GM12878 (cell line): Measurements from ENCODE around the gene RFXANK. TPM values are rescaled to one million over a fixed set of nuclear protein-coding genes. Genes with fewer than 3 reads are reported as not detected.

Experiments used
- ATAC-seq: fragments of 200-7000 bp; cut with Tn5 transposase; 3 replicates; pipeline ENCODE4 v1.9.1; 2020; ENCODE audit warnings: mild to moderate bottlenecking, moderate library complexity
- BruUV-seq: library from RNA; stranded (reverse); fragments of 400-500 nt; replicated peaks from 2 replicates; lab custom pipeline; 2021; lab: Mats Ljungman, UMichigan
- CTCF ChIA-PET: fragments of 300-600 bp; sonication (Branson Sonifier 250); formaldehyde crosslinking; extraction: SDS; loops from one replicate; lab custom pipeline; 2021; ENCODE audit warnings: inconsistent platforms; lab: Yijun Ruan, JAX
- POLR2A ChIA-PET: fragments of 350-600 bp; formaldehyde crosslinking; extraction: SDS; loops from one replicate; lab custom pipeline; 2021; ENCODE audit warnings: inconsistent platforms; lab: Charles Lee
- RAD21 ChIA-PET: fragments of 300-600 bp; sonication (Branson Sonifier 250); formaldehyde crosslinking; loops from one replicate; lab custom pipeline; 2023; ENCODE audit warnings: antibody characterized with exemption; ENCODE audit not compliant: unreplicated experiment; lab: Charles Lee
- SMC1A ChIA-PET: fragments of 300-600 bp; sonication (Branson Sonifier 250); formaldehyde crosslinking; loops from one replicate; lab custom pipeline; 2023; ENCODE audit not compliant: unreplicated experiment, uncharacterized antibody; lab: Charles Lee
- DNase-seq: peaks from one replicate; pipeline ENCODE4 v3.0.0-alpha.2; 2011; ENCODE audit warnings: low read depth, low spot score
- FAIRE-seq: peaks from 3 replicates; lab custom pipeline; 2011; peaks lifted over from hg19 to GRCh38; lab: Jason Lieb, UNC
- H2AFZ ChIP-seq: 2 replicates; pipeline ENCODE4 v1.6.0; 2011; ENCODE audit warnings: low read depth, low read length, control low read depth; ENCODE audit not compliant: control insufficient read depth
- H3K27ac ChIP-seq: 2 replicates; pipeline ENCODE4 v1.5.1; 2011; ENCODE audit warnings: control low read depth; ENCODE audit not compliant: control insufficient read depth, insufficient read depth
- H3K27me3 ChIP-seq, 2 experiments: replicated peaks in 1 of 2; 2 replicates each; pipeline versions ENCODE4 v1.6.0 to v1.6.1; 2011; ENCODE audit warnings: low read length in 1 of 2; ENCODE audit not compliant: control insufficient read depth in 2 of 2, insufficient read depth in 2 of 2
- H3K36me3 ChIP-seq, 2 experiments: 2 replicates each; pipeline ENCODE4 v1.5.1; 2011; ENCODE audit warnings: low read length in 1 of 2; ENCODE audit not compliant: control insufficient read depth in 2 of 2, insufficient read depth in 2 of 2
- H3K4me1 ChIP-seq: 2 replicates; pipeline ENCODE4 v1.6.1; 2011; ENCODE audit warnings: mild to moderate bottlenecking, low read length, moderate library complexity, mixed read lengths; ENCODE audit not compliant: control insufficient read depth, insufficient read depth
- H3K4me2 ChIP-seq: 2 replicates; pipeline ENCODE4 v1.6.0; 2011; ENCODE audit warnings: control low read depth; ENCODE audit not compliant: control insufficient read depth, insufficient read depth
- H3K4me3 ChIP-seq: fragments of 200-600 bp; sonication (generic); 2 replicates; pipeline ENCODE4 v1.5.1; 2016
- H3K79me2 ChIP-seq: 2 replicates; pipeline ENCODE4 v1.6.0; 2011; ENCODE audit warnings: low read length; ENCODE audit not compliant: control insufficient read depth, insufficient read depth
- H3K9ac ChIP-seq: 2 replicates; pipeline ENCODE4 v1.8.0; 2011; ENCODE audit warnings: low read length, control low read depth, mixed read lengths; ENCODE audit not compliant: control insufficient read depth, insufficient read depth
- H3K9me3 ChIP-seq: replicated peaks from 3 replicates; pipeline ENCODE4 v1.5.1; 2011; ENCODE audit warnings: mild to moderate bottlenecking, low read length; ENCODE audit not compliant: control insufficient read depth, insufficient read depth
- H4K20me1 ChIP-seq: 2 replicates; pipeline ENCODE4 v1.6.0; 2011; ENCODE audit not compliant: control insufficient read depth, insufficient read depth
- ATF7 ChIP-seq: fragments of 450-650 bp; IDR thresholded peaks from 2 replicates; pipeline ENCODE4 v1.6.1; 2016; ENCODE audit warnings: low read depth, mild to moderate bottlenecking
- BCL11A ChIP-seq: IDR thresholded peaks from 2 replicates; pipeline ENCODE4 v1.6.1; 2011; ENCODE audit warnings: low read depth, low read length
- CHD1 ChIP-seq: IDR thresholded peaks from 2 replicates; pipeline ENCODE4 v1.6.1; 2012; ENCODE audit warnings: low read depth, low read length, improper control_type of control experiment
- JUNB ChIP-seq: IDR thresholded peaks from 2 replicates; pipeline ENCODE4 v1.6.1; 2016; ENCODE audit warnings: antibody characterized with exemption, mild to moderate bottlenecking
- SUPT20H ChIP-seq: IDR thresholded peaks from 2 replicates; pipeline ENCODE4 v1.6.1; 2011; ENCODE audit warnings: low read depth, mild to moderate bottlenecking, low read length, moderate library complexity, borderline replicate concordance; ENCODE audit not compliant: control insufficient read depth
- ZBTB33 ChIP-seq: fragments of 450-650 bp; IDR thresholded peaks from 2 replicates; pipeline ENCODE4 v1.6.1; 2017; ENCODE audit warnings: mild to moderate bottlenecking
- WGBS: methylation state at CpG from one replicate; pipeline ENCODE4 v1.1.6; 2016; ENCODE audit warnings: low lambda C conversion rate; ENCODE audit not compliant: insufficient replicate concordance, insufficient coverage; ENCODE audit errors: missing lambda C conversion rate; 5-methylcytosine and 5-hydroxymethylcytosine counted together
- in situ Hi-C: fragments of 300-500 bp; cut with MboI; formaldehyde crosslinking; loops from 9 replicates; pipeline ENCODE4 v1.14.3; 2018; ENCODE audit warnings: mixed read lengths
- intact Hi-C: fragments of 100-400 bp; cut with micrococcal nuclease; formaldehyde crosslinking; loops from one replicate; pipeline ENCODE4 v1.14.2; 2022; ENCODE audit not compliant: unreplicated experiment
- polyA plus RNA-seq, 11 experiments: library from polyadenylated mRNA; depleted of rRNA in 4 of 11; unstranded in 6 of 11; stranded (reverse) in 5 of 11; fragments of >200 nt; fragmentation: Nextera tagmentation in 4 of 11; fragmentation: Illumina TruSeq in 1 of 11; extraction: Ambion mirVana in 4 of 11; extraction: Trizol in 1 of 11; gene quantifications; 1 replicate in 1 of 11; 2 replicates in 10 of 11; pipeline versions ENCODE4 v1.2.1 to v1.2.3, GENCODE V29; 2011 to 2016; ENCODE audit warnings: inconsistent platforms in 2 of 11, missing spikeins in 2 of 11, low read depth in 1 of 11
- total RNA-seq, 4 experiments: library from RNA; depleted of rRNA in 3 of 4; stranded (reverse); fragments of >200 nt in 3 of 4; fragmentation: Illumina TruSeq in 1 of 4; extraction: Trizol in 1 of 4; gene quantifications; 2 replicates each; pipeline versions ENCODE4 v1.2.1 to v1.2.3, GENCODE V29; 2013 to 2021

Gene RFXANK
- total and polyA plus RNA-seq, 10 of the 15 experiments (the other 5 are each of a cell fraction or from before 2014, with no cell fraction given) = 70.8 to 125 (median 95.7) TPM

GRCh38 chr19:19146865-19147264, 45.2 kb upstream of the RFXANK start:
- ATAC-seq = no peak
- Histone ChIP-seq H3K4me1 (peaks cover 10% of the 10 kb centered on the region), H4K20me1 (no peaks in the 10 kb centered on the region), H3K9ac (no peak overlapping the region), H3K27ac (no peak overlapping the region), H3K9me3 (no peaks in the 10 kb centered on the region), H3K4me2 (no peak overlapping the region), H3K79me2 (no peaks in the 10 kb centered on the region), H3K36me3 (peaks cover 6 to 8% of the 10 kb centered on the region in 2 experiments; a peak in 3 of 4 replicates), H3K27me3 (no peaks in the 10 kb centered on the region), H2AFZ (no peak overlapping the region), H3K4me3 (no peak overlapping the region)
- CTCF ChIA-PET = interaction anchor here (1.0 to 6.3 kb wide), 8 partner anchors 12 to 214 kb away, joined by 3 to 207 read pairs (median 6); partner anchors contain the start of gene MEF2B
- DNase-seq = no peak
- TF ChIP-seq ZBTB33 (no peak), ATF7 (no peak), CHD1 (no peak), JUNB (no peak), BCL11A (no peak), SUPT20H (no peak)
- no peak for FAIRE-seq
- in situ Hi-C loops (loop anchor here (10.0 kb wide), 1 partner anchor 348 kb away; no protein-coding TSS in a partner anchor), intact Hi-C loops (loop anchor here (1.0 kb wide), 2 partner anchors 28 to 343 kb away; no protein-coding TSS in a partner anchor)
- POLR2A ChIA-PET = interaction anchor here (1.2 to 1.6 kb wide), 2 partner anchors 14 to 27 kb away, joined by 5 to 6 read pairs; no protein-coding TSS in a partner anchor
- SMC1A ChIA-PET = interaction anchor here (0.6 to 5.4 kb wide), 6 partner anchors 9 to 43 kb away, joined by 3 to 114 read pairs (median 11); partner anchors contain the start of gene MEF2B
- RAD21 ChIA-PET = interaction anchor here (1.4 to 17.5 kb wide), 3 partner anchors 9 to 26 kb away, joined by 6 to 394 read pairs (median 6); partner anchors contain the start of gene MEF2B
- no TSS peak for BruUV-seq
- 94% methylated on average over 7 of the region's 7 CpGs for WGBS
